ENCODE results near the gene POU6F2.
A peak's percentile ranks its signal among the peaks of the same experiment; 100 is the strongest.

POU6F2 gene

DNA sequence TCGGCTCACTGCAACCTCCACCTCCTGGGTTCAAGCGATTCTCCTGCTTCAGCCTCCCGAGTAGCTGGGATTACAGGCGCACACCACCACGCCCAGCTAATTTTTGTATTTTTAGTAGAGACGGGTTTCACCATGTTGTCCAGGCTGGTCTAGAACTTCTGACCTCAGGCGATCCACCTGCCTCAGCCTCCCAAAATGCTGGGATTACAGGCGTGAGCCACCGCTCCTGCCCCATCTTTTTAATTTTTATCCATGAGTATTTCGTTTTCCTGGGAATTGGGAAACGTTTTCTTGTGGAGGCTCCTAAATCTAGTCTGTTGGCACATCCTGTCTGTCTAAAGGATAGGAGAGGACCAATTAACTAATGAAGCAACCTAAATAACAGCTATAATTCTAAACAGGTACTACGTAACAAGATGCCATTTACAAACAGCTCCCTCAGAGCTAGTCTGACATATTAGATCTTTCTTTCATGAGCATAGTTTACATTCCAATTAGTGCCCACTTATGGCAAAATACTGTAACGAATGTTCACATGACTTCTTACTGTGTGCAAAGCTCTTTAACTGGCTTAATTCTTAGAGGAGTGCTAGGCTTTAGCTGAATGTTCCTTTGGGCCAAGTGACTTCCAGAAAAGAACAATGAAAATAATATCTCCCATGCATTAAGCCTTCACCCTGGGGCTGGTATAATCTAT is 437.5 kb downstream of the POU6F2 start:
- no peak for DNase-seq

DNA sequence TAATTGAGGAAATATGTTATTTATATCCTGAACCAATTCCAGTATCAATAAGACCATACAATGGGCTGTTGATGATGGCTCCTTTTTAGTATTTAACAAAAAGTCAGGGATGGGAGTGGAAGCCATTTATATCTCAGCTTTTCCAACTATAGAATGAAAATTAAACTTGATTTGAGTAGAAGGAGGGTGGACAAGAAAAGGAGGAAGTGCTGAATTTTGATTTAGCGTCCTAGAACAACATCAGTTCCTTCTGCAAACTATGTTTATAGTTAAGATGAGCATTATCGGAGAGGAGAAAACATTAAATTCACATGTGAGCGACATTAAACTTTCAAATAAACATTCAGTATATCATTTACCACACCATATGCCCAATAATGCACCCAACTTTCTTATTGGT is 439.2 kb downstream of the POU6F2 start:
- DNase-seq = no peak

GRCh38 chr7:39417642-39418041 is 439.9 kb downstream of the POU6F2 start:
- DNase-seq = no peak

- no peak for DNase-seq
Observed at GRCh38 chr7:39421251-39421650, 443.5 kb downstream of the POU6F2 start.

DNA sequence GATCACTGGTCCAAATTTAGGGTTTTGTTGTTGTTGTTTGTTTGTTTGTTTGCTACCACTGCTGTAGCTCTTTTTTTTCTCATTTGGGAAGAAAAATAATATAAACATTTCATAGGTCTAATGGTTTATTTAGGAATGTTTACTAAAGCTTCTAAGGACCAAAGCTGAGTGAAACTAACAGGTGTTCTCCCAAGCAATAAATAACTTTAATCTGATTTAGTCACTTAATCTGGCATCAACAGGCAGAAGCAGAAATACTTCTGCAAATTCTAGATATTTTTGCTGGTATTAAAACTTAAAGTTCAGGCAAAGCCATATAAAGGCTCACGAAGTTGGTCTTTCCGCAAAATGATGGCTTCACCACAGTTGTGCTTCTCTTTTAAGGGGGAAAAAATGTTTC is 444.0 kb downstream of the POU6F2 start:
- no peak for DNase-seq

GRCh38 chr7:39428221-39428620 is 450.5 kb downstream of the POU6F2 start:
- DNase-seq = no peak

- DNase-seq = no peak
Observed at GRCh38 chr7:39429421-39429820, 451.7 kb downstream of the POU6F2 start.

DNA sequence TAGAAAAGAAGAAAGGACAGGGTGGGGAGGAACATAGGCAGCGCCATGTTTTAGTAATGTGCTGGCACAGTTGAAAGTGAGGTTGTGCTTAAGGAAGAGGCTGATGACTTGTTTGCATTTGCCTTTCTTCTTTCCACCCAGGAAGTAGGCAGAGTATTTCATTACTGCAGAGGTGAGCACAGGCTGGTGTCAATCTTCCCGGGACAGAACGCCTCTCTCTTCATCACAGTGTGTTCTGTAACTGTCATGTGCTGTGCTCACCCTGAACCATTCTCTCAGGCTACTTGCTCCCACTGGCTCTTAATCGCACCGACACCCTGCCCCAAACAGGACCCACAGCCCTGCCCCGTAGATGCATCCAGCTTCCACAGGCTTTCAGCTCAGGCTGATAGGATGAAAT is 452.7 kb downstream of the POU6F2 start:
- DNase-seq = no peak

- DNase-seq = no peak
Observed at GRCh38 chr7:39430909-39431641, 453.4 kb downstream of the POU6F2 start.

- DNase-seq = no peak
Observed at GRCh38 chr7:39432368-39432767, 454.7 kb downstream of the POU6F2 start.

GRCh38 chr7:39432807-39433416 is 455.2 kb downstream of the POU6F2 start:
- DNase-seq = no peak

DNA sequence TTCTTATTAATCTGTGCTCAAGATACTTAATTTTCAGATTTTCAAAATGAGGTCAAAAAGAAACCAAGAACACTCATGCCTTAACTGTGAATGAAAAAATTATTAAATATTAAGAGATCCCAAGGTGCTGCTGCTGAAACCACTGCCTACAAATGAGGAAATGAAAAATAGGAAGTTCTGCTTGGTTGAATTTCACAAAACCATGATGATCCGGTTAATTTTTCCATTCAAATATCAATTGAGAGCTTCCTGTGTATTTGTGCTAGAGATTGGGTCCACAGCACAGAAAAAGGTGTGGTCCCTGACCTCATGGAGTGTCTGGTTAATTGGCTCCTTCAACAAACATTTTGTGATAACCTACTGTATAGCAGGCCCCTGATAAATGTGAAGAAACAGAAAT is 455.8 kb downstream of the POU6F2 start:
- DNase-seq = no peak

DNA sequence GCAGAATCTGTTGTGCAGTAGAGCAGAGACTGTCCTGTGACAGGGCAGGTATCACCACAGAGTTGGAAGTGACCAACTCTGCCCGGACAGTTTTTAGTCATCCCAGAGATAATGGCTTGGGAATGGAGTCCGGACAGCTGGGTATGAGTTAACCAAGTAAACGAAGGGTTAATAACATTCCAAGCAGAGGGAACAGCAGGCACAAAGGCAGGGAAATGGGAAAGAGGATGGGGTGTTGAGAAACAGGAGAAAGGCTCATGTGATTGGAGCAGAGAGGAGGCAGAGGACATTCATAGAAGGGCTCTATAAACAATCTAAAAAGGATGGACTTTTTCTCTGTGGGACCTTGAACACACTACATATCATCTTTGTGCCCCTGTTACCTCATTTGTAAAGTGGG is 456.3 kb downstream of the POU6F2 start:
- DNase-seq = no peak

DNA sequence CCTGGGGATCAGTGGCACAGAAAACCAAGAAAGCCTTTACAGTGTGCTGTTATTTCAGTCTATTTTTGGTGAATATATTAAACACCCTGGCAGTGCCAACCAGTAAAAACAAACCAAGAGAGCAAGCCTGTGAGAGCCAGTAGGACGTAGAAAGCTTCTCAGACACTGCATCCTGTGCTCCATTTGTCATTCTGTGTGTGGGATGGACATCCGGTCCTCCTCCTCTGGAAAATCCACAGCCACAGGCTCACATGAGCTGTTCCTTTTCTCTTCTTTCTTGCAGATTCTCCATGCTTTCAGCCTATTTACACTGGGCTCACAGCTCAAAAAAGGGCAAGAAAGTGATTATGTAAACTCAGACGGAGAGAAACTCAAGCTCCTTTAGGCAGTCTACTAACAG is 468.8 kb downstream of the POU6F2 start:
- DNase-seq = no peak

GRCh38 chr7:39451901-39452300 is 474.2 kb downstream of the POU6F2 start:
- no peak for DNase-seq

- peak; percentile 63 for DNase-seq
Observed at GRCh38 chr7:39453743-39454355, 476.1 kb downstream of the POU6F2 start.

DNA sequence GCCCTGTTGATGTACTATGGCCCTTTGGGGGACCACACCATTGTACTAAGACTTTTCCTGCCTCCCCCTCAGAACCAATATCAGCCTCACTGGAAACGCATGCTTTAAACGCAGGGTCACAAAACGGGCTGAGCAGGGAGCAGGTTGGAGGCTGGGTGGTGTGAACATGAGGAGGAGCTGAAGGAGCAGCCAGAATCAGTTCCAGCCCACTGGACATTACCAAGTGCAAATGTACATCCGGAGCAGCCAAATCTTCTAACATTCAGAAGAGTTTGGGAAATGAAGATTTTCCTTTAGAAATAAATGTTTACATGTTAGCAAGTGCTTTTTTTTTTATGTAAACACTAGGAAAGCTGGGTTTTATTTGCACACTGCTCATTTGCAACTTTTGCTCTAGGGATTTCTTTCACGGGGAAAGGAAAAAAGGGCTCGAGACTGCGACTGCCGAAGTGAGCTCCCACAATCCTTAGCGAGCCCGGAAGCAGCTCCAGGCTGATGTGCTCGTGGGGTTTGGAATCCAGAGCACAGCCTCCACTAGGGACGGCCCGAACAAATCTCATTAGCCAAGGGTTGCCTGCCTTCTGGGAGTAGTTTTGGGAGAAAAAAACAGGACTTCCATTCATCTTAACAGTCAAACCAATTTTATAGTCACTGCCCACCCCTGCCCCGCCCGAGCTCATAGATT is 480.5 kb downstream of the POU6F2 start:
- DNase-seq = no peak

GRCh38 chr7:39459636-39460035 is 481.9 kb downstream of the POU6F2 start:
- DNase-seq = no peak

- no peak for DNase-seq
Observed at GRCh38 chr7:39460486-39460885, 482.8 kb downstream of the POU6F2 start.

- DNase-seq = no peak
Observed at GRCh38 chr7:39461263-39461820, 483.6 kb downstream of the POU6F2 start.

DNA sequence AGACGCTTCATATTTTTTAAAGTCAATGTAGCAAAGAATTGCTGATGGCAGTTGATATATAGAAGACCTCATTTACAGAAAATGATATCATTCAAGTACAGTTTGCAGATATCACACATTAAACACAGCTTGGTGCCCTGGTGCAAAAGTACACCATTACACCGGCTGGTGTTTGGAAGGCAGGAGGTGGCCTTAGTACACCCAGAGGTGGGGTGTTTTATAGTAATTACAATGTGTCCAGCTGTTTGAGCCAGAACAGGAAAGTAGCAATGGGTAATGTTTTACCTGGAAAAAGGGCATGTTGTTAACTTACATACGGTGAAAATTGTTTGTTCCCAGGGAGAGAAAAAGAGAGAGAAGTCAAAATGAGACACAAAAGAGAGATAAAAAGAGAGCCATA is 485.5 kb downstream of the POU6F2 start:
- no peak for DNase-seq

DNA sequence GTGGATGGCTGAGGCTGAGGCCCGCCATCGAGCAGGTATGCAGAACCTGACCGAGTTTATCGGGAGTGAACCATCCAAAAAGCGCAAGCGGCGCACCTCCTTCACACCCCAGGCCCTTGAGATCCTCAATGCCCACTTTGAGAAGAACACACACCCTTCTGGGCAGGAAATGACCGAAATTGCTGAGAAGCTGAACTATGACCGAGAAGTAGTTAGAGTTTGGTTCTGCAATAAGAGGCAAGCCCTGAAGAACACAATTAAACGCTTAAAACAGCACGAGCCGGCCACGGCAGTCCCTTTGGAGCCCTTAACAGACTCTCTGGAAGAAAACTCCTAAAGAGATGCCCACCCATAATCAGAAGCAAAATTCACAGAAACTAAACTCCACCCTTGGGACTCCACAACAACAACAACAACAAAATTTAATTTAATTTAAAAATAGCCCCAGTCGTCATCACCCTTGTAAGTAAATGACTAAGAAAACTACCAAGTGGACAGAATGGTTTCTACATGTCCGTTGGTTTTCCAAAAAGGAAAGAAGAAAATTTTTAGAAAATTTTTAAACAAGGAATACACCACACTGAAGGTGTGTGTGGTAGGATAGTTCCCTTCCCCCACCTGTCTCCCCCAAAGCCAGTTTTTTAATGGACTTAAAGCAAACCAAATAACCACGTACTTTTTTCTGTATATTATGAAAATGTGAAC is 486.8 kb downstream of the POU6F2 start:
- no peak for DNase-seq
